ENCODE measurements around the gene HIPK1. TPM values are rescaled to one million over a fixed set of nuclear protein-coding genes. Genes with fewer than 3 reads are reported as not detected.

HIPK1 gene
- total RNA-seq, 1 donor from 2014 or later, result 41.3 TPM

DNA sequence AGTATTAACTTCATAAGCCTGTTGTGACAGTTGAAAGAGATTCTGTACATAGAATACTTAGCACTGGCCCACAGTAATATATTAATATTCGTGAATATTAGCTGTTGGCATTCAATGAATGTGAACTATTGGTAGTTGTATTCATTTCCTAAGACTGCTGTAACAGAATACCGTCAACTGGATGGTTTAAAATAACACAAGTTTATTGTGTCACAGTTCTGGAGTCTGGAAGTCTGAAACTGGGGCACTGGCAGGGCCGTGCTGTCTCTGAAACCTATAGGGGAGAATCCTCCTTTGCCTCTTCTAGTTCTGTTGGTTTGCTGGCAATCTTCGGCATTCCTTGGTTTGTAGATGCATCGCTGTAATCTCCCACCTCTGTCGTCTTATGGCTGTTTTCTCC, 97.7 kb downstream of the HIPK1 start:
- Histone ChIP-seq H3K27me3 (no peaks in the 10 kb centered on the region), H3K4me1 (peaks cover 34% of the 10 kb centered on the region), H3K36me3 (no peaks in the 10 kb centered on the region), H3K27ac (no peak overlapping the region), H3K9me3 (ENCODE audit: low read depth) (no peaks in the 10 kb centered on the region), H3F3A (ENCODE audit: low read depth) (peaks cover 33% of the 10 kb centered on the region), H3K9ac (no peak overlapping the region), H3K4me2 (no peak overlapping the region), H2AFZ (replicated peaks) (no peak overlapping the region), H4K20me1 (ENCODE audit: low read depth) (no peaks in the 10 kb centered on the region), H3K79me2 (ENCODE audit: low read depth) (no peaks in the 10 kb centered on the region), H3K4me3 (no peak overlapping the region)
- Mint-ChIP-seq H3K27ac (no peak overlapping the region), H3K36me3 (no peaks in the 10 kb centered on the region), H3K4me1 (peaks cover 29% of the 10 kb centered on the region), H3K27me3 (ENCODE audit: insufficient read depth, low read depth) (peaks cover 4% of the 10 kb centered on the region), H3K4me3 (no peak overlapping the region), H3K9me3 (peaks cover 6% of the 10 kb centered on the region)
- no peak for DNase-seq (ENCODE audit: low spot score)
- TF ChIP-seq, protein P1, sequence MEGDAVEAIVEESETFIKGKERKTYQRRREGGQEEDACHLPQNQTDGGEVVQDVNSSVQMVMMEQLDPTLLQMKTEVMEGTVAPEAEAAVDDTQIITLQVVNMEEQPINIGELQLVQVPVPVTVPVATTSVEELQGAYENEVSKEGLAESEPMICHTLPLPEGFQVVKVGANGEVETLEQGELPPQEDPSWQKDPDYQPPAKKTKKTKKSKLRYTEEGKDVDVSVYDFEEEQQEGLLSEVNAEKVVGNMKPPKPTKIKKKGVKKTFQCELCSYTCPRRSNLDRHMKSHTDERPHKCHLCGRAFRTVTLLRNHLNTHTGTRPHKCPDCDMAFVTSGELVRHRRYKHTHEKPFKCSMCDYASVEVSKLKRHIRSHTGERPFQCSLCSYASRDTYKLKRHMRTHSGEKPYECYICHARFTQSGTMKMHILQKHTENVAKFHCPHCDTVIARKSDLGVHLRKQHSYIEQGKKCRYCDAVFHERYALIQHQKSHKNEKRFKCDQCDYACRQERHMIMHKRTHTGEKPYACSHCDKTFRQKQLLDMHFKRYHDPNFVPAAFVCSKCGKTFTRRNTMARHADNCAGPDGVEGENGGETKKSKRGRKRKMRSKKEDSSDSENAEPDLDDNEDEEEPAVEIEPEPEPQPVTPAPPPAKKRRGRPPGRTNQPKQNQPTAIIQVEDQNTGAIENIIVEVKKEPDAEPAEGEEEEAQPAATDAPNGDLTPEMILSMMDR (IDR thresholded peaks at IDR 0.05), result no peak

Other genes starting within 250 kb of the HIPK1 start
- 50.7 and 76.8 TPM in 2 replicates for gene PHTF1, start 169.8 kb upstream of the HIPK1 start, total RNA-seq (ENCODE audit: low replicate concordance)
- 30.2 and 40.1 TPM in 2 replicates for gene RSBN1, start 116.8 kb upstream of the HIPK1 start, total RNA-seq (ENCODE audit: low replicate concordance)
- gene PTPN22, start 57.6 kb upstream of the HIPK1 start, total RNA-seq (ENCODE audit: low replicate concordance), result not detected in 2 replicates
- gene BCL2L15, start 41.7 kb upstream of the HIPK1 start, total RNA-seq (ENCODE audit: low replicate concordance), result 0.04 and 0.31 TPM in 2 replicates
- gene AP4B1, start 24.5 kb upstream of the HIPK1 start, total RNA-seq (ENCODE audit: low replicate concordance), result 13.1 and 27.7 TPM in 2 replicates
- 8.0 and 11.9 TPM in 2 replicates for gene DCLRE1B, start 24.0 kb upstream of the HIPK1 start, total RNA-seq (ENCODE audit: low replicate concordance)
- gene OLFML3, start 50.1 kb downstream of the HIPK1 start, total RNA-seq (ENCODE audit: low replicate concordance), result 13.4 and 19.3 TPM in 2 replicates
- gene SYT6, start 224.5 kb downstream of the HIPK1 start, total RNA-seq (ENCODE audit: low replicate concordance), result 8.1 and 13.6 TPM in 2 replicates